Stimulated activated CD4-positive, alpha-beta T cell treated with anti-CD3 and anti-CD28 coated beads, Interleukin-1b, Interleukin-23, amount 100 ng/mL, for 48 hours (primary cell): ENCODE data around the gene GBP3.
"Not testable (repeated sequence)": the region's sequence is repeated elsewhere in the genome, so short reads cannot be mapped to it uniquely, and the experiment has no call there.

Source experiments
- DNase-seq: peaks from one replicate; pipeline ENCODE4 v3.0.0-alpha.2; 2020

GBP3 gene

GRCh38 chr1:89037186-89037585 lies 14.5 kb upstream of the GBP3 start:
- DNase-seq, result no peak

DNA sequence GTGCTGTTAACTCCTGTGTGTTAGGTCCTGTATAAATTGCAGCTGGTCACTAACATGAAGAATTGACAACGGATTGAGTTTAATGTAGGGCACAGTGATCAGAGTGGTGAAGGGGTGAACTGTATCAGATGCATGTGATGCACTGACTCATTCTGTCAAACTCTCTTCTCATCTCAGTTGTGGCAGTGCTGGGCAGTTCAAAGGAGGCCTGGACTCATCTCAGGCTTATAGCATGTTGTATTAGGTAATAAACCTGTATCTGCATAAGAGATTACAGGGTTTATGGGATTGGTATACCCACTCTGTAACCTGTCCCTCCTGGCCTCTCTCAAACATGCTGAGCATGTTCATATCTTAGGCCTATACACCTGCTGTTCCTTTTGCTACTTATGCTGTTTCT lies 12.4 kb upstream of the GBP3 start:
- DNase-seq, result no peak

DNA sequence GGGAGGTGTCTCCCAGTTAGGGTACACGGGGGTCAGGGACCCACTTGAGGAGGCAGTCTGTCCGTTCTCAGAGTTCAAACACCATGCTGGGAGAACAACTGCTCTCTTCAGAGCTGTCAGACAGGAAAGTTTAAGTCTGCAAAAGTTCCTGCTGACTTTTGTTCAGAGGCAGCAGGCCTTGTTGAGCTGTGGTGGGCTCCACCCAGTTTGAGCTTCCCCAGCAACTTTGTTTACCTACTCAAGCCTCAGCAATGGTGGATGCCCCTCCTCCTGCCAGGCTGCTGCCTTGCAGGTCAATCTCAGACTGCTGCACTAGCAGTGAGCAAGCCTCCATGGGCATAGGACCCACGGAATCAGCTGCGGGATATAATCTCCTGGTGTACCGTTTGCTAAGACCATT lies 11.3 kb upstream of the GBP3 start:
- not testable (repeated sequence) for DNase-seq

DNA sequence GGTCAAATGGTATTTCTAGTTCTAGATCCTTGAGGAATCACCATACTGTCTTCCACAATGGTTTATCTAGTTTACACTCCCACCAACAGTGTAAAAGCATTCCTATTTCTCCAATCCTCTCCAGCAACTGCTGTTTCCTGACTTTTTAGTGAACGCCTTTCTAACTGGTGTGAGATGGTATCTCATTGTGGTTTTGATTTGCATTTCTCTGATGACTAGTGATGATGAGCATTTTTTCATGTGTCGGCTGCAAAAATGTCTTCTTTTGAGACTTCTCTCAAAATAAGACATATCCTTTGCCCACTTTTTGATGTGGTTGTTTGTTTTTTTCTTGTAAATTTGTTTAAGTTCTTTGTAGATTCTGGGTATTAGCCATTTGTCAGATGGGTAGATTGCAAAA lies 6.4 kb upstream of the GBP3 start:
- not testable (repeated sequence) for DNase-seq

GRCh38 chr1:89025928-89026327 lies 3.3 kb upstream of the GBP3 start:
- DNase-seq, result no peak

- DNase-seq, result no peak
Measured at GRCh38 chr1:89023026-89023425, 360 bp upstream of the GBP3 start.

DNA sequence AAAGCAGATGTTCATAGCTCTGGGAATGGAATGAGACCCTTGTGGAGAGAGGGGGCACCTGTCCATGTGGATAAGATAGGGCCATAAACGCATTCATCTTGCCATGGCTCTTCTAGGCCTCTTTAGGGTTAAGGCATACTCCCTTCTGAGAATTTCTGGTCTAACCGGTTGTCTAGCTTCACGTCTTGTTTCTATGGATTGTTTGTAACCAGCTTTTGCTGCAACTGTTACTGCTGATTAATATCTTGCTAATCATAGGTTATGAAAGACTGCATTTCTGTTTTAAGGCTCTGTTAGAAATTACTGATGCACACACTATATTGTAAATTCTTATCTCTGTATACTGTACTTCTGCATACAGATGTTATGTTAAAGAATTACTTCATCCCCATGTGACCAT lies 4.3 kb downstream of the GBP3 start:
- DNase-seq, result not testable (repeated sequence)

DNA sequence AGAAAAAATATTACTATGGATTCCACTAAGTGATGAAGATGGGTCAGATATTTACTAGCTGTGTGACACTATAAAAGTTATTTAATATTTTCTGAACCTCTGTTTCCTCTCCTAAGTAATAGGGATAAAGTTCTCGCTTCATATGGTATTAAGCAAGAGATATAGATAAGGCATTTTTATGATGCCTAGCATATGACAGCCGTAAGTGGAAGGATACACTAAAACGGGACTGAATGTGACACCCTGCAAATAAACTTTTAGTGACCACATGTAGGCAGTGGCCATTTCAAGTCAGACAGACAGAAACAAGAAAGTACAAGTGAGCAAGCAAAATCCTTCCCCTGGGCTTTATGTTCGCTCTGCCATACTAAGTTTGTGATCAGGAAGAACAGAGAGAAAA lies 14.2 kb downstream of the GBP3 start:
- no peak for DNase-seq

- no peak for DNase-seq
Measured at GRCh38 chr1:89005286-89006151, 17.1 kb downstream of the GBP3 start.

GRCh38 chr1:89002176-89002575 lies 20.5 kb downstream of the GBP3 start:
- DNase-seq, result not testable (repeated sequence)

- no peak for DNase-seq
Measured at GRCh38 chr1:89001510-89001909, 21.2 kb downstream of the GBP3 start.

DNA sequence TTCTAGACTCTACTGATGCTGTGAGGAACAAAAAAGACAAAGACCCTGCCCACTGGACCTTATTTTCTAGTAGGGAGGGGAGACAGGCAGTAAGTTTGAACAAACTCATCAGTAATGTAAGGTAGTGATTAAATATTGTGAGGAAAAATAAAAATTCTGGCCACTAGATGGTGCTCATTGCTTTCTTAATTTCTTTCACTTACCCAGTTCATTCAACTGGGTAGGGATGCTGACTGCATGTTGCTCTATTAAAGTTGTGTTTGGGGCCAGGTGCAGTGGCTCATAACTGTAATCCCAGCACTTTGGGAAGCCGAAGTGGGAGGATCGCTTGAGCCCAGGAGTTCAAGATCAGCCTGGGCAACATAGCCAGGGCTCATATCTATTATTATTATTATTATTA lies 23.9 kb downstream of the GBP3 start:
- no peak for DNase-seq

DNA sequence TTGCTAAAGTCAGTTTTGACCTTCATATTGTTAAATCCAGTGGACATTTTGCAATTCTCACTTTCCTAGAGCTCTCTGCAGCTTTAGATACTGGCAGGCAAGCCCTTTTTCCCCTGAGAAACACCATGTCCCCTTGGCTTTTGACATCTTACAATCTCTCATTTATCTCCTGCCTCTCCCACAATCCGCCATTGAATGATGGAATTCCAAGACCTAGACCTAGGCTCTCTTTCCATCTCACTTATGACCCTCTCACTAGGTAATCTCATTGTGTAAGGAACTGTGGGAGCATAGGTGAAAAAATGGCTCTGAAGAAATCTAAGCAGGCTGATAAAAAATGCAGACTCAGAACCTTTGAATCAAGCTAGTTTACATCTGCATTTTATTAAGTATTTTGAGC lies 32.2 kb downstream of the GBP3 start:
- DNase-seq, result no peak

DNA sequence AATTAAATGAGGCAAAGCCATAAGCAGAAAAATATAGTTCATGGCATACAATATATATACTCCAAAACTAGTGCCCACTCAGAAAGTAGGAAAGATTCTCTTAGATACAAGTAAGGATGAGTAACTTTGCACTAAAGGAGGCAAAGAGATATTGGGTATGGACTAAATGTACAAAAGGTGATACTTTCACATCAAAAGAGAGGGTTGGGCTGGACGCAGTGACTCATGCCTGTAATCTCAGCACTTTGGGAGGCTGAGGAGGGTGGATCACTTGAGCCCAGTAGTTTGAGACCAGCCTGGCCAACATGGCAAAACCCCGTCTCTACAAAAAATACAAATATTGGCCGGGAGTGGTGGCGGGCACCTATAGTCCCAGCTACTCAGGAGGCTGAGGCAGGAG lies 37.0 kb downstream of the GBP3 start:
- DNase-seq, result no peak

DNA sequence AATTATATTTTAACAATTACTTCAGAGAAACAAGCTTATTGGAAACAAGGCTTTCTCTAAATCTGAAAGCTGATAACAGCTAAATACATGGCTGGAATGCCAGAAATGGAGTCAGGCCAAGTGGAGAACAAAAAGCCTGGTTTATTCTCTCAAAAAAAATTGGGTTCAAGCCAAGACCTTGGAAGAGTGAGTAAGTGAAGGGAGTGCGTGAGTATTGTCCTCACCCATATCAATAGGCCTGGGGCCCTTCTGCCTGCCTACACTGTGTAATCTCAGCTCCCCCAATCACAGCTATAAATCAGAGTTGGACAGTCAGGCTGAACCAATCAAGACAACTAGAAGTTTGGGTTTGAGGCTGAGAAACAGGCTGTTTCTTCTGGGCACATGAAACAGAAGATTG lies 37.6 kb downstream of the GBP3 start:
- no peak for DNase-seq

- DNase-seq, result no peak
Measured at GRCh38 chr1:88984569-88984968, 38.1 kb downstream of the GBP3 start.

GRCh38 chr1:88983791-88984559 lies 38.7 kb downstream of the GBP3 start:
- DNase-seq, result no peak

- no peak for DNase-seq
Measured at GRCh38 chr1:88982055-88982454, 40.6 kb downstream of the GBP3 start.

GRCh38 chr1:88981506-88981905 lies 41.2 kb downstream of the GBP3 start:
- DNase-seq, result not testable (repeated sequence)

GRCh38 chr1:88980870-88981269 lies 41.8 kb downstream of the GBP3 start:
- DNase-seq, result no peak

GRCh38 chr1:88979749-88980116 lies 42.9 kb downstream of the GBP3 start:
- no peak for DNase-seq

GRCh38 chr1:88979054-88979748 lies 43.5 kb downstream of the GBP3 start:
- DNase-seq, result no peak

GRCh38 chr1:88976235-88976634 lies 46.4 kb downstream of the GBP3 start:
- DNase-seq, result no peak
